Eye (tissue), 1 donor: ENCODE measurements around the gene PCDHAC1.
"Not testable (repeated sequence)": the region's sequence is repeated elsewhere in the genome, so short reads cannot be mapped to it uniquely, and the experiment has no call there.

Source experiments
- DNase-seq: peaks from one replicate; pipeline ENCODE4 v3.0.0-alpha.2; 2015

PCDHAC1 gene

DNA sequence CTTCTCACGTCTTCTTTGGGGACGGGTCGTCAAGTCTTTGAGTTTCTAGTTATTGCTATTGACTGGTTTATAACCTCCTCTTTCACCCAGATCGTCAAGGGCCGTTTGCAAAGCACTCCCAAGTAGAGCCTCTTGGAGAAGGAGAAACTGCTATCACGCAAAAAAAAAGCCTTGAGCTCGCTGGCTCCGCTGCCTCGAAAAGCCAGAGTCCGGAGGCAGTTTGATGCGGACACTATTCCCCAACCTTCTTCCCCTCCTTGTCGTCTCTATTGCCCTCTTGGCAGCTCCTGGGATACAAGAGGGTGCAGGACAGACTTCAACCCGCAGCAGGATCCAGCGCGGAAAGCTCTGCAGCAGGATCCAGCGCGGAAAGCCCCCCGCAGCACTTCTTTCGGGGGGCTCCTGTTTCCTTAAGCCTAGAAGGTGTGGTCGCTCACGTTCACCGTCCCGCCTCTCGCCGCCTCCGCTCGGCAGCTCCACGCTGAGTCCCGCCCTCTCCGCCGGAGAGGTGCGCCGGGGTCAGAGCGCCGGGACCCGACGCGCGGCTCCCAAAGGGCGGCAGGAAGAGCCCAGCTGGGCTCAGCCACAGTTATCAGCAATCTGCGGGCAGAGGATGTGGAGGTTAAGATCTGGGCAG lies at the start of gene PCDHAC1:
Gene PCDHAC1, plus strand, starts transcription at position 494 of the 637 bp plus-strand sequence. CDS start 594 bp downstream, outside the sequence.
- no peak for DNase-seq

- DNase-seq: not testable (repeated sequence)
Observed at GRCh38 chr5:140876541-140877261, 49.4 kb upstream of the PCDHAC1 start.

GRCh38 chr5:140877262-140877581 lies 48.9 kb upstream of the PCDHAC1 start:
- DNase-seq: no peak

- peak; percentile 39 for DNase-seq
Observed at GRCh38 chr5:140881889-140882590, 44.1 kb upstream of the PCDHAC1 start, which contains the start of gene PCDHA13. PCDHA13 (plus strand) TSS chr5:140882124; CDS start chr5:140882269, 145 bp downstream.

DNA sequence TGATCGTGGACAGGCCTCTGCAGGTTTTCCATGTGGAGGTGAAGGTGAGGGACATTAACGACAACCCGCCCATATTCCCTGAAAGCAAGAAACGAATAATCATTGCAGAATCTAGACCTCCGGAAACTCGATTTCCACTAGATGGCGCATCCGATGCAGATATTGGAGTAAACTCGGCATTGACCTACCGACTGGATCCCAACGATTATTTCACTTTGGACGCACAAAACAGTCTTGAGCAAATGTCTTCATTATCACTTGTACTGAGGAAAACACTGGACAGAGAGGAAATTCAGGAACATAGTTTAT lies 43.6 kb upstream of the PCDHAC1 start:
- DNase-seq: peak; percentile 24

DNA sequence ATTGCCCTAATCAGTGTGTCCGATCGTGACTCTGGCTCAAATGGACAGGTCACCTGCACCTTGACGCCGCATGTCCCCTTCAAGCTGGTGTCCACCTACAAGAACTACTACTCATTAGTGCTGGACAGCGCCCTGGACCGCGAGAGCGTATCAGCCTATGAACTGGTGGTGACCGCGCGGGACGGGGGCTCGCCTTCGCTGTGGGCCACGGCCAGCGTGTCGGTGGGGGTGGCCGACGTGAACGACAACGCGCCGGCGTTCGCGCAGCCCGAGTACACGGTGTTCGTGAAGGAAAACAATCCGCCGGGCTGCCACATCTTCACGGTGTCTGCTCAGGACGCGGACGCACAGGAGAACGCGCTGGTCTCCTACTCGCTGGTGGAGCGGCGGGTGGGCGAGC lies 42.7 kb upstream of the PCDHAC1 start:
- DNase-seq: no peak

GRCh38 chr5:140883927-140884697 lies 42.0 kb upstream of the PCDHAC1 start:
- DNase-seq: no peak

DNA sequence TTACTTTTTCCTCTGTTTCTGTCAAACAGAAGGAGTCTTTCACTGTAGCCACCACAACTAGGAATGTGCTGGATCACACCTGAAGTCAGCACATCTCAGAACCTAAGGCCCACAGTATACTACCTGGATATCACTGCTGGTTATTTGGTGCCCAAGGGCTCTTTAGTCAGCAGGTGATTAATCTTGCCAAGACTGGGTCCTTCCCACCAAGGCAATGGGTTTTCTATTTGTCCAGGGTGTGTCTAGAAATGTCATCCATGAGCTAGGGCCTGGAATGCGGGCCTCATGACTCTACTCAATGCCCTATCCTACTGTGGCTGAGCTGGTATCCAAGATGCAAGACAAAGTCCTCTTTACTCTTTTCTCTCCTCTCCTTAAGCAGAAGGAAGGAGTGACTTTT lies 9.8 kb upstream of the PCDHAC1 start:
- DNase-seq: no peak

- no peak for DNase-seq
Observed at GRCh38 chr5:140923601-140924000, 2.5 kb upstream of the PCDHAC1 start.

DNA sequence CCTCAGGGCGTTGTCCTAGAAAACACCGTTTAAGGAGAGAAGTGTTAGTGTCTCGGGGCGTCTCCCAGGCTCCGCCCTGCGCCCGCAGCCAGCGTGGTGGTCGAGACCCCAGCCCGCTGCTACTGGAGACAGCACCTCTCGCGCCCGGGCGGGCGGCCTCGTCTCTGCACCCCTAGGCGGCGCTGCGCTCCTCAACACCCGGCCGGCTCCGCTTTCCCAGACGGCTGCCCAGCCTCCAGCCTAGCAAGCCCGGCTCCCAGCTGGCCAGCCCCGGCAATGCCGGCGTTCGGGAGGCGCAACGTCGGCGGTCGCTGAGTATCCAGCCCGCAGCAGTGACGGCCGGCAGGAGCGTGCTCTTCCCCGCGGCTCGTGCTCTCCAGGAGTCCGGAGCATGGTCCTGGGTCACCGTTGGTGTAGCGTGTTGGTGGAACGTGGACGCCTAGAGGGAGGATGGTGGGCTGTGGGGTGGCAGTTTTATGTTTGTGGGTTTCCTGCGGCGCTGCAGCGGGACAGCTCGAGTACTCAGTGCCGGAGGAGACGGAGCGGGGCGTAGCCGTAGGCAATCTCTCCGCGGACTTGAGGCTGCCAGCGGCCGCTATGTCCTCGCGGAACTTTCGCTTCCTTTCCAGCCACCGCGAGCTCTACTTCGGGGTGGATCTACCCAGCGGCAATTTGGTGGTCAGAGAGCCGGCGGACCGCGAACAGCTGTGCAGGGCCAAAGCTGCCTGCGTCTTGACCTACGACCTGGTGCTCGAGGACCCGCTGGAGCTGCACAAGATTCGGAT lies 536 bp downstream of the PCDHAC1 start:
- peak; percentile 95 for DNase-seq

GRCh38 chr5:140927228-140927573 lies 1.1 kb downstream of the PCDHAC1 start:
- no peak for DNase-seq

DNA sequence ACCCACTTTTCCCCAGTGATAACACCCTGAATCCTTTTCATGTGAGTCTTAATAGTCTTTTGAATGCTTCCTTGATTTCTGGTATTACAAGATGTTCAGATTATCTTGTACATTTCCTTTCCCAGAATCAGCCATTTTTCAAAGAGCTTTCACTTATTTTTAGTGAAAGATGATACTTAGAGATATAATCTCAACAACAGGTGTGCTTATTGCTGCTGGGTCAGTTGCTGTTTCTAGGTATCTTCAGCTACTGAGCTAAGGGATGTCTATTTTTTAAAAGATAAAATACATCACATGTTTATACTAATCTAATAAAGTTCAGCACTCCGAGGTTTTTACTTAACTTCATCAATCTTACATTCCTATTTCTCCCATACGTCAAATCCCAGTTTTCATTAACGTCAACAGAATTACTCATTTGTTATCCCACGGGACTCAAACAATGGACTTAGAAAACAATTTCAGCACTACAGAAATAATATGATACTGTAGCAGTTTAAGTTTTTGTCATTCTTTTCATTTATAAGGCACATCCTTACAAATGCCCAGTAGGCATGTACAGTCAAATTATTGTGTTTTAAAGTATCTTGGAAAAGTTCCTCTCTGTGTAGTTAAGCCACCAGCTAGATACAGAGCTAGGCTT lies 9.0 kb downstream of the PCDHAC1 start:
- DNase-seq: no peak

- no peak for DNase-seq
Observed at GRCh38 chr5:140946578-140946977, 20.5 kb downstream of the PCDHAC1 start.

- no peak for DNase-seq
Observed at GRCh38 chr5:140951636-140952035, 25.5 kb downstream of the PCDHAC1 start.

DNA sequence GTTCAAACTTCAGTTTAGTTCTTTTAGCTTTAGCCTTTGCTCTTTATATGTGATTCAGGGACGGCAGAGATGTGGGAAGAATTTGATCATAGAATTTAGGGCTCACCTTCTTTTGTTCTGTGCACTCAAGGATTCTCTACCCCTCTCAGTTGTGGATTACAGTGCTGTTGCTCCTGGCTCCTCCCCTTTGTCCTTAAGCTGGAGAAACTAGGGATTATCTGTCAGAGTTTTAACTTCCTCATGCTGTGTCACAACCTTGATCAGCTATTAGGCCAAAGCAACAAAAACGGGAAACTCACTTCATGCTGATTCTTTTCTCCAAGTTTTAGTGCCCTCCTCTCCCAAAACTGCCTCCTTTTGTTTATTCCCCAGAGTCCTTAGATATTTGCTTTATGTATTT lies 27.1 kb downstream of the PCDHAC1 start:
- no peak for DNase-seq

DNA sequence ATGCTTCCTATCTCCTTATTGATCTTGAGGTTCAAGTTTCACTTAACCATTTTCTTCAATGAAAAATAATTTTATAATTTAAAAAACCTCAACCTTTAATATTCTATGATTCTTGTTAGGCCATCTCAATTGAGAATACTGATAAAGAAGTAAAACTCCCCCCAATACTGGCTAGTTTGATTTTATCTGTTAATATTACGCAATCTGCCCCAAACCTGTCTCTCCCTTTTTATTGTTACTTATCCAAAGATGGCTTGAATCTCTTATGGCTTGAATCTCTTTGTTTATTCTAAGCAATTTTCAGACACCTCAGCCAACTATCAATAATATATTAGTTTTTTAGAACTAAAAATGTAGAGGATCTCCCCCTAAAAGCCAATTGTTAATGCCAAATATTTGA lies 36.1 kb downstream of the PCDHAC1 start:
- no peak for DNase-seq

DNA sequence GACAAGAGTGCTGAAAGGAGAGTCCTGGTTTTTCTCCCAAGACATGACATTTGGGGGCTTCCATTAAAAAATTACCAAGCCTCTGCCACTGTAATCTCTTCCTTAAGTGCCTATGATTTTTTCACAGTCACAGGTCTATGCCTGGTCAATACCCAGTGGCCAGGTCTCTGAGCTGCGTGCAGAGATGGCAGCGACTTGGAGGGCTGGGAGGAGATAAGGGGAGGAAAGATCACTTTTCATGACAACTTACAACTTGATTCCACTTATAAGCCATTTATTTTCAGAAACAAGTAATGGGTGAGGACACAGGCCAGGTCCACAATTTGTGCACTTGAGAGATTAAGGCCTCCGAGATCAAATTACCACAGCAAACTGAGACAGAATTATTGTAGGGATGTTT lies 38.3 kb downstream of the PCDHAC1 start:
- no peak for DNase-seq

GRCh38 chr5:140965905-140966292 lies 39.8 kb downstream of the PCDHAC1 start:
- DNase-seq: no peak

- peak; percentile 91 for DNase-seq
Observed at GRCh38 chr5:140966293-140967225, 40.5 kb downstream of the PCDHAC1 start, which contains the start of gene PCDHAC2. PCDHAC2 (plus strand) TSS chr5:140966476; CDS start chr5:140966767, 291 bp downstream.

GRCh38 chr5:140967226-140967893 lies 41.3 kb downstream of the PCDHAC1 start:
- DNase-seq: no peak
